GM18508 (cell line): ENCODE data around the gene SYNE4.

ENCODE experiments used
- ATAC-seq: cut with Tn5 transposase; IDR thresholded peaks from one replicate; pipeline ENCODE4 v1.9.1; 2021; ENCODE audit warnings: moderate number of reproducible peaks; ENCODE audit not compliant: insufficient read depth, unreplicated experiment

Gene SYNE4

GRCh38 chr19:36026091-36026876 lies 17.7 kb upstream of the SYNE4 start:
- no peak for ATAC-seq

- ATAC-seq: no peak
These were observed 16.9 kb upstream of the SYNE4 start for GRCh38 chr19:36025541-36025940.

GRCh38 chr19:36023432-36023831 lies 14.8 kb upstream of the SYNE4 start:
- no peak for ATAC-seq

GRCh38 chr19:36019061-36019670 lies 10.6 kb upstream of the SYNE4 start:
- ATAC-seq: no peak

- ATAC-seq: peak; percentile 84
These were observed 5.7 kb upstream of the SYNE4 start, which contains the start of gene ALKBH6 for GRCh38 chr19:36014012-36014924. Gene ALKBH6, minus strand, starts transcription at chr19:36014213. Its CDS starts 816 bp downstream, at chr19:36013397.

GRCh38 chr19:36013280-36014011 lies 4.8 kb upstream of the SYNE4 start:
- ATAC-seq: no peak

GRCh38 chr19:36010402-36010801 lies 1.8 kb upstream of the SYNE4 start:
- no peak for ATAC-seq

GRCh38 chr19:36009633-36010379 lies 1.2 kb upstream of the SYNE4 start:
- no peak for ATAC-seq

GRCh38 chr19:36009220-36009619 lies 607 bp upstream of the SYNE4 start:
- no peak for ATAC-seq

GRCh38 chr19:36006955-36007354 lies 1.7 kb downstream of the SYNE4 start:
- ATAC-seq: no peak

- ATAC-seq: no peak
These were observed 5.3 kb downstream of the SYNE4 start for GRCh38 chr19:36003284-36003683.

- ATAC-seq: no peak
These were observed 7.0 kb downstream of the SYNE4 start for GRCh38 chr19:36001605-36002004.

- ATAC-seq: no peak
These were observed 11.8 kb downstream of the SYNE4 start for GRCh38 chr19:35996777-35997176.

- peak; percentile 49 for ATAC-seq
These were observed 13.3 kb downstream of the SYNE4 start, which contains the start of gene SDHAF1 for GRCh38 chr19:35995048-35995993. Gene SDHAF1, plus strand, starts transcription at chr19:35995188. Its CDS starts 87 bp downstream, at chr19:35995275.

GRCh38 chr19:35993923-35994598 lies 14.6 kb downstream of the SYNE4 start:
- ATAC-seq: no peak

- ATAC-seq: no peak
These were observed 15.5 kb downstream of the SYNE4 start for GRCh38 chr19:35992907-35993765.
